NOMO-1 treated with DMSO at 0.1 percent for 48 hours (cell line): ENCODE results near the gene EMILIN3.

Source experiments
- DNase-seq: peaks from one replicate; lab custom pipeline; 2025; ENCODE audit not compliant: unreplicated experiment; lab: John Stamatoyannopoulos, UW

The EMILIN3 gene

DNA sequence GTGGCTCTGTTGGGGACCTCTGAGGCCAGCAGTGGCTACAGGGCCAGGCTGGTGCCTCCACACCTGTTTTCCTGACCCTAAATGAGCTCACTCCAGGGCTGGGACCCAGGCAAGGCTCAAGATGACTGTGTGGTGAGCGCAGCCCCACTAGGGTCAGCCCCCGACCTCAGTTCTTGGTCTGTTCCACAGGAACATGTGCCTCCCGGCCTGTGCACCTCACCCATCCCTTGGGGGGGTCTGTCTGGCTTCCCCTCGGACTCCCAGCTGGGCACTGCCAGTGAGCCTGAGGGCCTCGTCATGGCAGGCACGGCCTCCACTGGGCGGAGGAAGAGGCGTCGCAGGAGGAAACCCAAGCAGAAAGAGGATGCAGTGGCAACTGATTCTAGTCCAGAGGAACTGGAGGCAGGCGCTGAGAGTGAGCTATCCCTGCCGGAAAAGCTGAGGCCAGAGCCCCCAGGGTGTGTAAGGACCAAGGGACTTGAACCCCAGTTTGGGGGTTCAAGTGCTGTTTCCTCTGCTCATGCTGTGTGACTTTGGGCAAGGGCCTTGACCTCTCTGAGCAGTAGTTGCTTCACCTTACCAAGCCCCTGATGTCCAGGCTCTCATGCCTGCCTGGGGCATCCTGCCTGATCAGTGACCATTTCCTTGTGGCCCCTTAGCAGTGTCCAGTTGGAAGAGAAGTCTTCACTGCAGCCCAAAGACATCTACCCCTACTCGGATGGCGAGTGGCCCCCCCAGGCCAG, 18.0 kb downstream of the EMILIN3 start:
- no peak for DNase-seq

DNA sequence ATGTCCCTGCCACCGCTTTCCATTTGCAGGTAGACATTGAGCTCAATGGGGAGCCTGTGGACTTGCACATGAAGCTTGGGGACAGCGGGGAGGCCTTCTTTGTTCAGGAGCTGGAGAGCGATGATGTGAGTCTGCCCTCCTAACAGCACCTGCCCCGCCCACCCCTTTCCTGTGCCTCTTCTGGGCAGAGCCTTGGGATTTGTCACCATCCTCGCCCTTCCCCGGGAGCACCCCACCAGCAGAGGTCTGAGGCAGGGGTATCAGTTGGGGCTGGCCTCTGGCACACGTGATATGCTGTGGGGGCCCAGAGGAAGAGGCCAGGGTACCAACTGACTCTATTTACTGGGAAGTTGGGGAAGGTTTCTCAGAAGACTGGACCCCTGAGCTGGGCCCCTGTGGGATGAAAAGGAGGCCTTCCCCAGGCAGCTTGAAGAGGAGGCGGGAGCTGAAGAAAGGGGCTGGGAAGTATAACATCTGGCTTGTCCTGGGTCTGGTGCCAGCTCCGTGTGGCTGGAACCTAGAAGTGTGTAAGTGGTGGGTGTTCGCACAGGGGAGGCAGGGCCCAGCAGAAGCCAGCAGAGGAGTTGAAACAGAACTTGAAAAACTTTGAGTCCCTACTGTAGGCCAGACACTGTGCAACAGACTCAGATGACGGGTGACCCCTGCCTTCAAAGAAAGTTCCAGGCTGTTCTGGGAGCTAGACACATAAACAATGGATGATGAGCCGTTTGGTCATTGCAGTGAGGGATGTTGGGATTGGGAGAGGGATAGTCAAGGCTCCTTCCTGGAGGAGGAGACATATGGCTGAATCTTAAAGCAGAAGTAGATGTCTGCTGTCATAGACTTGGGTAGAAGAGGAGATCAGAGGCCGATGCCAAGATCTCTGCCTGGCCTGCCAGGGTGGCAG, 18.8 kb downstream of the EMILIN3 start:
- DNase-seq, result no peak

DNA sequence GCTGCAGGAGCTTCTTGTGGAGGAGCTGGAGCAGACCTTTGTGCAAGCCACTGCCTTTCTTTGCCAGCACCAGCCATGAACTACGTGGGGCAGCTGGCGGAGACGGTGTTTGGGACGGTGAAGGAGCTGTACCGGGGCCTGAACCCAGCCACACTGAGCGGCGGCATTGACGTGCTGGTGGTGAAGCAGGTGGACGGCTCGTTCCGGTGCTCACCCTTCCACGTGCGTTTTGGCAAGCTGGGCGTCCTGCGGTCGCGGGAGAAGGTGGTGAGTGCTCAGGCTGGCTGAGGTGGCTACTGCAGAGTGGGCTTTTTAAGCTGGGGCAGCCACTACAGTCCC, 20.9 kb downstream of the EMILIN3 start:
- DNase-seq, result no peak

DNA sequence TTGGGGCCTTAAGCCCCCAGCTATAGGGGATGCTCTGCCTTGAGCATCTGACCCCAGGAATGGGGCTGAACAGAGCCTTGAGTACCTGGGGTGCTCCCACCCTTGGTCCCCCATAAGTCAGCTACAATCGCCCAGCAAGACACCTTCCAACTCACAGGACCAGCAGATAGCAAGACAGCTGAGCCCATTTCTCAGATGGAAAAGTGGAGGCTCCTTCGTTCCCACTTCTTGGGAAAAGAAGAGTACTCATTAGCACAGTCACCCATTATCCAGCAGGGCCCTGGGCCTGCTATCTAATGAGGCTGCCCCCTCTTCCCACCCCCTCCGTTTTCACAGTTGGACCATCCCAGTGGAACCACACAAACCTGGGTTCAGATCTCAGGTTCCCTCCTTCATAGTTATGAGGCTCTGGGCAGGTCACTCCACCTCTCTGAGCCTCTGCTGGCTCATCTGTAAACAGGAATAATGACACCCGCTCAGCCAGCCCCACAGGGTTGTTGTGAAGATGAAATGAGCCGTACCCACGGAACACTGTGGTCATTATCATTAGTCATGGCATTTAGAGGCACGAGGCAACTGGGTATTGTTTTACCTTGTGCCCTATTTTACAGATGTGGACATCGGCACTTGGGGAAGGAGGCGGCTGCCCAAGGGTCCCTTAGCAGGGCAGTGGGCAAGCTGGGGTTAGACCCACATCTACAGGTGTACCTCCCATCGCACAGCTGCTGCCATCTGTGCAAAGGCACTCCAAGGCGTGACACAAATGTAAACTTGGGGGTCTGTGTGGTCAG, 21.5 kb downstream of the EMILIN3 start:
- no peak for DNase-seq

DNA sequence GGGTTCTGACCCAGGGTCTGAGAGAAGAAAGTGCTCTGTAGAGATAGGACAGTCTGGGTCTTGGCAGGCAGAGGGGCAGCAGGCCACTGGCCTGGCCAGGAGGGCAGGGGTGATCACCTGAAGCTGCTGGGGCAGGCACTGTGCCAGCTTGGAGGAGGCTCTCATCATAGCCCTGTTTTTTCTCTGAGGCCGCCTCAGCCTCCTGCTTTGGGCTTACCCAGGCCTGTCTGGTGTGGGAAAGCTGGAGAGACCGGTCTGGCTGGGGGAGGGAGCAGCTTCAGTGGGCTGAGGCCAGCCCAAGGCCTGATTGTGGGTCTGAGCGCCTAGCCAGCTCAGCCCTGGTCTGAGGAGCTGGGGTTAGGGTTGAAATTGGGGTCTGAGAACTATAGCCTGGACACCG, 22.1 kb downstream of the EMILIN3 start:
- no peak for DNase-seq

DNA sequence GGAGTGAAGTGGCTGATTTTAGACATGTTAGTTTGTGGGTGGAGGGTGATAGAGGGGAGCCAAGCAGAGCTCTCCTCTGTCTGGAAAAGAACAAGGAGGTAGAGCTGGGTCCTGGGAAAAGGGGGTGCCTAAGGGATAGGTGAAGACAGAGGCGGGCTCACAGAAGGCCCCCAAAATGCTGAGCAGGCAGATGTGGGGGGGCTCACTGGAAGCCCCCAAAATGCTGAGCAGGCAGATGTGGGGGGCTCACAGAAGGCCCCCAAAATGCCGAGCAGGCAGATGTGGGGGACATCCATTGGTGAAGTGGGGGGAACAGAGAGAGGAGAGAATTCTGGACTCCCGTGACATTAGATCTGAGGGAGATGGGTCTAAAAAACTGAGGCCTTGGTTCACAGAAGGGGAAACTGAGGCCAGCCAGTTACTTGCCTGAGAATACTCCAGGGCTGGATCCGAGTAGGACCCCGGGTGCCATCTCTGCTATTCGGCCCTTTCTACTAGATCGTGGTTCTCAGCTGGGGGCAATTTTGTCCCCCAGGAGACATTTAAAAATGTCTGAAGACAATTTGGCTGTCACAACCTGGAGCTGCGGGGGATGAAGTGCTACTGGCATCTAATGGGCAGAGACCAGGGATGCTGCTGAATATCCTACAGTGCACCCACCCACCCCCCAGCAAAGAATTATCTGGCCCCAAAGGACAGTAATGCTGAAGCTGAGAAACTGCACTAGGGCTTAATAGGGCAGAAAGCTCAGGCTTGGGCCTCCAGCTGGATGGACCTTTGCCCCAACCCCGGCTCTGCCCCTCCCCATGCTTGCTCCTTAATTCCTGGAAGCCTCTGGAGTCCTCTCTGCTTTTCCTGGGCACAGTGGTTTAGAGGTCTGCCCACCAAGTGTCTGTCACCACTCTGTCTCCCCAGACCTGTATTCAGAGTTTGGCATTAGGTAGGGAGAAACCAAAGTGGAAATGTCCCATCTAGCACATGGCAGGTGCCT, 23.8 kb downstream of the EMILIN3 start:
- no peak for DNase-seq

DNA sequence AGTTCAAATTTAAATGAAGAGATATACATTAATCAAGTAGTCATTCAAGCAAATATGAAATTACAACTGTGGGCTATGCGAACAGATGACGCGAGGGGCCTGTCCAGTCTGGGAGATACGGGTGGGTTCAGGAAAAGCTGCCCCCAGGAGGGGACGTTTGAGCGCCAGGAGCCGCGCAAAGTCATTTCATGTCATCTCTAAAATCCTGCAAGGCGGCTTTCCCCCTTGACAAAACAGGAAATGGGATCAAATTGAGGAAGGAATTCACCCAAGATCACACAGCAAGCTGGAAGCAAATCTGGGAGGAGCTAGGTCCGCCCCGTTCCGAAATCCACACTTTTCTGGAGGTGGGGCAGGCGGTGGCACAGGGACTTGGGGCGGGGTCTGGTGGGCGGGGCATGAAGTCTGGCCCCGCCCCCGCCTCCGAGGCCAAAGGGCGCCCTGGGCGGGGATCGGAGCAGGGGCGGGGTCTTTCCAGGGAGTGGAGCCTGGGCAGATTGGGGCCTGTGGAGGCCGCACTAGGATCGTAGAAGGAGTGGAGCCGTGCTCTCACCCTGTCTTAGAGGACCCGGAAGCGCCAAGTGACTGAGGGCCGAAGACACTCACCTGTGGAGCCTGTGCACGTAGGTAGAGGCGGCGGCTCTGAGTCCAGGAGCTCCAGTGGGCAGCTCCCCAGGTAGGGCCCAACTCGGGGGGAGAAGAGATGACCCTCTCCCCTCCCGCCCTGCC, 26.1 kb downstream of the EMILIN3 start, which contains the start of gene LPIN3:
TSS of gene LPIN3 (plus strand) at position 495 of the 729 bp plus-strand sequence. CDS start 4,983 bp downstream, outside the sequence.
- DNase-seq, result peak; percentile 39

DNA sequence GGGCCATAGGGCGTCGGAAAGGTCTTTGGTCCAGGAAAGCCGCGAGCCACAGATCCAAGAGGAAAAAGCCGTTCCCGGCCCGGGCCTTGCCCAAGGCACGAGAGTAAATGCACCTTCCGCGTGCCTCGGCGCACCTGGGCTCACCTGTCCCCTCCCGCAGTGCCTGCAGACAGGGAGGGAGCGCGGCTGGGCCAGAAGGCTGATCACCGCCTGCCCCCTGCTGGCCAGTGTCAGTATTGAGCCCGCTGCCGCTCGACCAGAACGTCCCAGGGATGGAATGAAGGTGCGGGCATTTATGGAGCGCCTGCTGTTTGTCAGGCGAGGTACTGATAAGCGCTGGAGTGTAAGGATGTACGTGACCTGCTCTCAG, 26.7 kb downstream of the EMILIN3 start:
- peak; percentile 55 for DNase-seq

DNA sequence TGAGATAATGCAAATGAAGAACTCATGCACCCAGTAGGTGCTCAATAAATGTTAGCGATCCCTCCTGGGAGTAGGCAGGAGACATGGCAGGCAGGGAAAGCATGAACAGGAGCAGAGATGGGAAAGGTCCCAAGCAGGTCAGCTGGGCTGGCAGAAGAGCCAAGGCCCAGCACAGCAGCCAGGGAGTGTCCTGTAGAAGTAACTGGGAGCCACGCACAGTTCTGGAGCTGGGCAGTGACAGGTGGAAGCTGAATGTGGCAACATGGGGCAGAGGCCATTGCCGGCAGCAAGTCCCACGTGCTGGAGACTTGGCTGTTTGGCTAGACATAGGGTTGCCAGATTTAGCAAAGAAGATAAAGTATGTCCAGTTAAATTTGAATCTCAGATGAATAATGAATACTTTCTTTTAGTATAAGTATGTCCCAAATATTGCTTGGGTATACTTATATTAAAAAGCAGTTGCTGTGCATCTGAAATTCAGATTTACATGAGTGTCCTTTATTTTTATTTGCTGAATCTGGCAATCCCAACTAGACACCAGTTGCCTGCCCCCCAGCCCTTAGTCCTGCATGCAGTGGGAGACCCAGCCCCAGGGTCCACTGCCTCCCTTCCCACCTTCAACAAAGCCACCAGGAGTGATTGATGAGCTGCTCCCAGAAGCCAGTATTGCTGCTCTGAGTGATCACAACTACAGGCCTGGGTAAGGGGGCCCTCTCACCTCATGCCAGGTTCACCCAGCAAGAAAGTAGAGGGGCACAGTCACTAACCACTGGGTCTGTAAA, 29.7 kb downstream of the EMILIN3 start:
- DNase-seq, result no peak

DNA sequence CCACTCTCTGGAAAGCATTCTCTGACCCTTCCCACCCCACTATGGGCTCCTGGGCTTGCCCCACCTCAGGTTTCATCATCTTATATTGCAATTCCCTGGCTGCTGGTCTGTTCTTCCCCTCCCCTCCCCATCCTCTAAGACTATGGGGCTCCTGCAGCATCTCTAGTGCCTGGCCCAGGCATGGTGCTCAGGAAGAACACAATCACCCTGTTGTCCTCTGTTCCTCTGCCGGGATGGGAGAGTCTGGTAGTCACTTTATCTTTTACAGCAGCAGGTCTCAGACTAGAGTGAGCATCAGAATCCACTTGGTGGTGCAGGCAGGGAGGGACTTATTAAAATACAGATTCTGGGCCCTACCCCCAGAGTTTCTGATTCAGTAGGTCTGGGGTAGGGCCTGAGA, 31.0 kb downstream of the EMILIN3 start:
- DNase-seq, result no peak

DNA sequence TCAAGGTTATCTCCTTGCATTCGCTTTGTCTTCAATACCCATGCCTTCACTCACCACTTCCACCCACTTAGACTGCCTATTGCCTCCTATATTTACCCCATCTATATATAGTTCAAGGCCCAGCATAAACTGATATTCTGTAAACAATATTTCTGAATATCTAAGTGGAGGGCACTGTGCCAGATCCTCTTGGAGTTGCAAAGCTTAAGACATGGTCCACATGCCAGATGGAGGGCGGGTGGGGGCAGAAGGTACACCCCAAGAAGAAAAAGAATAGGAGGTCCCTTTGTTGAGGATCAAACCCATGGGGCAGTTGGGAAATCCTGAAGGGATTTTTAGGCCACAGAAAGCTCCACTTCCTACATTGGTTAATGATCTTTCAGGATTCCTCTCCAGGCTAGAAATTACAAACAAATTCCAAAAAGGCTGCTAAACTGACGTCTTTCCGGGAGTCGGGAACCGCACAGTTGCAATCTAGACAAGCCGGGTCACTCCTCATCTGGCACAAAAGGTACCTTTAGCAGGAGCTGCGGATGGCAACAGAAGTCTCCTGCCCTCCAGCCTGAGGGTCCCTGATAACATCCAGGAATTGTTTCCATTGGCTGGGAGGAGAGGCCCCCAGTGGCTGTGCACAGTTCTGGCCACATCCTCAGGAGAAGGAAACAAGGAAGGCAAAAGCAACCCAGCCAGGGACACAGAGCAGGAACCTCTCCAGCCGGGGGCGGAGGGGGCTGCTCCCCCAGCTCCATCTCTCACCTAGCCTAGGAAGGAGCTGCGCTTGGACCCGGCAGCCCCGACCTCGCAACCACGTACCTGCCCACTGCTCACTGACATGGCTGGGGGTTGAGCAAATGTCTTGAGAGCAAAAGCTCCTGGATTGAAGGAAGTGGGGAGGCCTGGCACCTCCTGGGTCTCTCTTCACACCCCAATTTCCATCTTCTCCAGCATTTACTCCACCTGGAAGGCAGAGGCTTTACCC, 31.9 kb downstream of the EMILIN3 start:
- no peak for DNase-seq

DNA sequence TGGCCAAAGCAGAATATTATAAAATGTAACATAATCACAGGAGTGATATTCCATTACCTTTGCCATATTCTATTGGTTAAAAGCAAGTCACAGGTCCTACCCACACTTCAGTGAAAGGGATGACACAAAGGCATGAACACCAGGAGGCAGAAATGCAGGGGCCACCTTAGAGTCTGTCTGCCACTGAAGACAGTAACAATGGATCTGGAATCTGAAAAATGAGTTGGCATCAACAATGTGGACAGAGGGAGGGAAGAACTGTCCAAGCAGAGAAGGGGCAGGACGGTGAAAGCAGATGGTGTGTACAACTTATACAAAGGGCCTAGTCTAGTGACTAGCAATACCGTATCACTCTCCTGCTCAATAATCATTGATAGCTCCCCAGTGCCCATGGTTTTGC, 32.6 kb downstream of the EMILIN3 start:
- DNase-seq, result no peak

DNA sequence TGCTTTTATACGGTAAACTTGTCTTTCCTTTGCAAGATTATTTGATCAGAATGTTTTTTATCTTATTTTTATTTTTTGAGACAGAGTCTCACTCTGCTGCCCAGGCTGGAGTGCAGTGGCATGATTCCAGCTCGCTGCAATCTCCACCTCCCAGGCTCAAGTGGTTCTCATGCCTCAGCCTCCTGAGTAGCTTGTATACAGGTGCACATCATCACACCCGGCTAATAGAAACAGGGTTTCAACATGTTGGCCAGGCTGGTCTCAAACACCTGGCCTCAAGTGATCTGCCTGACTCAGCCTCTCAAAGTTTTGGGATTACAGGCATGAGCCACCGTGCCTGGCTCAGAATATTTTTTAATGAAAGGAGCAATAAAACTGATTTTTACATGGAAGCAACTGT, 34.9 kb downstream of the EMILIN3 start:
- DNase-seq, result no peak

DNA sequence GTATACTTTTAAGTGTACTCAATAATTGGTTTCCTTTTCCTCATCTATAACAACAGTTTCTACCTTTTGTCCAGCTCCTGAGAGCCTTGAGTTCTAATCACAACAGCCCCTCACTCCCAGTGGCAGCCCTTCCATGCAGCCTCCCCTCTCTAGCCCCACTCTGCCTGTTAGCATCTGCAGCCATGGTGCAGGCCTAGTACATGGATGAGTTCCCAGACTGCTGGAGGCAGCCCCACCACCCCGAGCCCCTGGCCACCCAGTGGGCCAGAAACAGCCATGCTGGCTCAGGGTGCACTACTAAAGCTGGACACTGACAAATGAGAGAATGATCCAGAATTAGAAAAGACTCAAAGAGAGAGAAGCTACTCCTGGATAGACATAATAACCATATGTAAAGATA, 35.7 kb downstream of the EMILIN3 start:
- no peak for DNase-seq

DNA sequence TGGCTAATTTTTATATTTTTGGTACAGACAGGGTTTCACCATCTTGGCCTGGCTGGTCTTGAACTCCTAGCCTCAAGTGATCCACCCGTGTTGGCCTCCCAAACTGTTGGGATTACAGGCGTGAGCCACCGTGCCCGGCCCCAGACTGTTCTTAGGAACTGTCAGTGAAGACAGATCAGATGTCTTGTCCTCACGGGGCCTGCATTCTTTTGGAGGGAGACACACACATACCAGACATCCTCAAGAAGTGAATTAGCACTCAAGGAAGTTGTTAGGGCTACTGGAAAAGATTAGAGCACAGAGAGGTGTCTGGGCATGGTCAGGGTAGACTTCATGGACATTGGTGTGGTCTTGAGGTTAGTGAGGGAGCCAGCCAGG, 36.3 kb downstream of the EMILIN3 start:
- DNase-seq, result no peak

DNA sequence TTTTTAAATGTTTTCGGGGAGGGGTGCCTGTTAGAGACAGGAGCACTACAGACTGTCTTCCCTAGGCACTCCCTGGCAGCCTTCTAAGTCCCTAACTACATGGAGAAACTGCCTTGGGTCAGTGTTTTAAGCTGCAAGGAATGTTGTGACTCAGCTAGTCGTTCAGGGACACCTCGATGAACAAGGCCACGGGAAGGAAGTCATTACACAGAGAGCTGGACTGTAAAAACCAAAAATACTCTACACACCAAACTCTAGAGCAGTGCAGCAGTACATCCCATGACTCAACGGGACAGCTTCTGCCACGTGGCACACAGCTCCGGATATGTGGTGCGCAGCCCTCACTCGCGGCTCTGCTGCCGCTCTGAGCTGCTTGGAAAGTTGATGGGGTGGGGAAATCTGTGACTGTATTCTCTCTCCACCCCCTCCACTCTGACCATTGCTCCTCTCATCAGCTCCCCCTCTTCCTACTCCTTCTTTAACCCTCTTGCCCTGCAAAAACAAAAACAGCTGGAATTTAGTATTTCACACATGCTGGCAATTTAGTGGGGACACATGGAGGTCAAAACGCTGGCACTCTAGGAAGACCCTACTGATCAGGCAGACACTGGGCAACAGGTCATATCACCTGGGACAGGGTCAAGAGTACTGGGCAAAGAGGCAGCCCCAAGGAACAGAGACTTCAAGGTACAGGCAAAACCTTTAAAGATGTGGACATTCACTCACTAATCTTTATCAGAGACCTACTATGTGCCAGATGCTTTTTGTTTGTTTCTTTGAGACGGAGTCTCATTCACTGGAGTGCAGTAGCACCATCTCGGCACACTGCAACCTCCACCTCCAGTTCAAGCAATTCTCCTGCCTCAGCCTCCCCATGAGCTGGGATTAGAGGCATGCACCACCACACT, 36.9 kb downstream of the EMILIN3 start:
- peak; percentile 88 for DNase-seq

DNA sequence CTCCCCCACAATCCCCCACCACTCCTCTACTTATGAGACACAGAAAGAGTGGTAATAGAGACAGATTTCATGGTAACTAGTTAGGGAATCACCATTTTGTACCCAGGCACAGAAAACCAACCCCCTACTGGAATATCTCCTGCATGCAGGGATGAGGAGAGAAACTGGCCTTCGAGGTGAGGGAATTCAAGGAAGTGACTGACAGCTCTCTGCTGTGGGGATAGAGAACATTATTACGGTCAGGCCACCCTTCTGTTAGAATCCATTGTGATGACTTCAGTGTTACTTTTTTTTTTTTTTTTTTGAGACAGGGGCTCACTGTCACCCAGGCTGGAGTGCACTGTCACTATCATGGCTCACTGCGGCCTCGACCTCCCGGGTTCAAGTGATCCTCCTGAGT, 39.4 kb downstream of the EMILIN3 start:
- DNase-seq, result no peak
